A549 (cell line): ENCODE measurements around the gene CLN6. TPM values are rescaled to one million over a fixed set of nuclear protein-coding genes. Genes with fewer than 3 reads are reported as not detected.

Experiments used
- ATAC-seq, 2 experiments: fragments of 200-7000 bp in 1 of 2; fragments of >200 bp in 1 of 2; cut with Nextera tagmentation in 1 of 2; cut with Tn5 transposase in 1 of 2; 3 replicates each; pipeline versions ENCODE4 v1.8.0 to v1.9.1; 2018 to 2020; ENCODE audit warnings: mild to moderate bottlenecking in 1 of 2, moderate library complexity in 1 of 2
- CTCF ChIA-PET: fragments of 300-600 bp; sonication (Branson Sonifier 250); formaldehyde crosslinking; extraction: SDS; loops from one replicate; lab custom pipeline; 2021; ENCODE audit warnings: antibody characterized with exemption, inconsistent platforms; lab: Yijun Ruan, JAX
- POLR2A ChIA-PET: fragments of 350-600 bp; formaldehyde crosslinking; extraction: SDS; loops from one replicate; lab custom pipeline; 2021; ENCODE audit warnings: antibody characterized with exemption, inconsistent platforms; lab: Yijun Ruan, JAX
- DNase-seq, 2 experiments: peaks; one replicate each; pipeline versions ENCODE4 v3.0.0 to v3.0.0-alpha.2; 2011 to 2016; ENCODE audit warnings: low read depth in 1 of 2, low spot score in 1 of 2
- FAIRE-seq: peaks from 2 replicates; lab custom pipeline; 2011; peaks lifted over from hg19 to GRCh38; lab: Jason Lieb, UNC
- H3K27ac ChIP-seq, 2 experiments: fragments of >200 bp; sonication (Bioruptor Twin); formaldehyde crosslinking; 3 replicates each; pipeline ENCODE4 v1.5.1; 2016 to 2017
- H3K4me1 ChIP-seq: fragments of >200 bp; sonication (Bioruptor Twin); formaldehyde crosslinking; 3 replicates; pipeline ENCODE4 v1.6.1; 2016
- H3K4me2 ChIP-seq: fragments of >200 bp; sonication (Bioruptor Twin); formaldehyde crosslinking; 3 replicates; pipeline ENCODE4 v1.6.1; 2016
- H3K4me3 ChIP-seq: fragments of >200 bp; sonication (Bioruptor Twin); formaldehyde crosslinking; 3 replicates; pipeline ENCODE4 v1.5.1; 2016
- H3K9me3 ChIP-seq: fragments of >200 bp; sonication (Bioruptor Twin); formaldehyde crosslinking; 3 replicates; pipeline ENCODE4 v1.6.1; 2016
- BHLHE40 ChIP-seq: IDR thresholded peaks from 2 replicates; pipeline ENCODE4 v1.6.1; 2012; ENCODE audit warnings: low read depth, low read length, inconsistent platforms
- CEBPB ChIP-seq, 2 experiments: fragments of >200 bp in 1 of 2; sonication (Bioruptor Twin) in 1 of 2; formaldehyde crosslinking in 1 of 2; IDR thresholded peaks; 2 replicates each; pipeline ENCODE4 v1.6.1; 2012 to 2016
- CHD4 ChIP-seq: fragments of 200-600 bp; sonication (generic); IDR thresholded peaks from 2 replicates; pipeline ENCODE4 v1.6.1; 2016; ENCODE audit warnings: antibody characterized with exemption, mild to moderate bottlenecking, borderline replicate concordance
- EHF ChIP-seq: fragments of 250-450 bp; sonication (Bioruptor Pico); IDR thresholded peaks from 2 replicates; pipeline ENCODE4 v1.5.0; 2020; ENCODE audit warnings: mild to moderate bottlenecking
- EHMT2 ChIP-seq: fragments of 200-600 bp; sonication (generic); IDR thresholded peaks from 2 replicates; pipeline ENCODE4 v1.6.1; 2016; ENCODE audit warnings: antibody characterized with exemption, low read depth, mild to moderate bottlenecking, moderate library complexity
- EP300 ChIP-seq, 2 experiments: fragments of >200 bp; sonication (Bioruptor Twin); formaldehyde crosslinking; IDR thresholded peaks; 2 replicates in 1 of 2; 3 replicates in 1 of 2; pipeline ENCODE4 v1.6.1; 2016 to 2017
- ESRRA ChIP-seq: fragments of 150-350 bp; IDR thresholded peaks from 2 replicates; pipeline ENCODE4 v1.6.1; 2014; ENCODE audit warnings: mild to moderate bottlenecking, low read length, borderline replicate concordance
- HES2 ChIP-seq: fragments of >200 bp; sonication (Bioruptor Twin); formaldehyde crosslinking; IDR thresholded peaks from 2 replicates; pipeline ENCODE4 v1.6.1; 2016
- HEYL ChIP-seq: fragments of 250-450 bp; sonication (Bioruptor Pico); IDR thresholded peaks from 2 replicates; pipeline ENCODE4 v1.8.0; 2021; ENCODE audit warnings: mild to moderate bottlenecking, moderate library complexity
- HOXB13 ChIP-seq: fragments of 250-450 bp; sonication (Bioruptor Pico); IDR thresholded peaks from 2 replicates; pipeline ENCODE4 v1.5.0; 2020; ENCODE audit warnings: low read depth, mild to moderate bottlenecking, moderate library complexity
- HOXB5 ChIP-seq: fragments of 250-450 bp; sonication (Bioruptor Pico); IDR thresholded peaks from 2 replicates; pipeline ENCODE4 v1.5.0; 2020; ENCODE audit warnings: mild to moderate bottlenecking, moderate library complexity
- JUNB ChIP-seq: fragments of >200 bp; sonication (Bioruptor Twin); formaldehyde crosslinking; IDR thresholded peaks from 2 replicates; pipeline ENCODE4 v1.6.1; 2016
- MAFK ChIP-seq: fragments of 450-650 bp; IDR thresholded peaks from 2 replicates; pipeline ENCODE4 v1.6.1; 2014; ENCODE audit not compliant: partially characterized antibody
- MAZ ChIP-seq: fragments of 150-350 bp; IDR thresholded peaks from 2 replicates; pipeline ENCODE4 v1.6.1; 2014; ENCODE audit warnings: antibody characterized with exemption, low read depth, low read length, borderline replicate concordance
- MYC ChIP-seq: IDR thresholded peaks from 2 replicates; pipeline ENCODE4 v1.6.1; 2012; ENCODE audit warnings: mild to moderate bottlenecking, inconsistent platforms, low read length, improper control_type of control experiment, borderline replicate concordance
- NFE2L2 ChIP-seq: fragments of 150-350 bp; conservative IDR thresholded peaks from 2 replicates; pipeline ENCODE4 v1.6.1; 2014; ENCODE audit warnings: low read length
- PHF8 ChIP-seq: fragments of 200-600 bp; sonication (generic); IDR thresholded peaks from 2 replicates; pipeline ENCODE4 v1.6.1; 2016; ENCODE audit warnings: low read depth, mild to moderate bottlenecking, antibody characterized with exemption, moderate library complexity, borderline replicate concordance
- RAD21 ChIP-seq, 2 experiments: fragments of >200 bp in 1 of 2; sonication (Bioruptor Twin) in 1 of 2; formaldehyde crosslinking in 1 of 2; IDR thresholded peaks in 1 of 2; conservative IDR thresholded peaks in 1 of 2; 2 replicates in 1 of 2; 3 replicates in 1 of 2; pipeline ENCODE4 v1.6.1; 2012 to 2018; ENCODE audit warnings: inconsistent platforms in 1 of 2
- RARB ChIP-seq: fragments of 250-450 bp; sonication (Bioruptor Pico); IDR thresholded peaks from 2 replicates; pipeline ENCODE4 v1.8.0; 2021; ENCODE audit warnings: mild to moderate bottlenecking, moderate library complexity
- RCOR1 ChIP-seq: fragments of 150-350 bp; IDR thresholded peaks from 2 replicates; pipeline ENCODE4 v1.6.1; 2014; ENCODE audit warnings: antibody characterized with exemption, low read length, low read depth
- RNF2 ChIP-seq: fragments of 200-600 bp; sonication (generic); IDR thresholded peaks from 2 replicates; pipeline ENCODE4 v1.6.1; 2016; ENCODE audit warnings: low read depth, mild to moderate bottlenecking, antibody characterized with exemption, moderate library complexity, borderline replicate concordance
- SREBF2 ChIP-seq: fragments of 450-650 bp; IDR thresholded peaks from 2 replicates; pipeline ENCODE4 v1.6.1; 2014; ENCODE audit warnings: mild to moderate bottlenecking, moderate library complexity
- TP53 ChIP-seq: fragments of 250-450 bp; sonication (Bioruptor Pico); IDR thresholded peaks from 2 replicates; pipeline ENCODE4 v1.5.0; 2021; ENCODE audit warnings: mild to moderate bottlenecking, moderate library complexity
- USF2 ChIP-seq: fragments of 450-650 bp; IDR thresholded peaks from 2 replicates; pipeline ENCODE4 v1.6.1; 2014; ENCODE audit warnings: antibody characterized with exemption
- ZC3H11A ChIP-seq: fragments of 450-650 bp; IDR thresholded peaks from 2 replicates; pipeline ENCODE4 v1.6.1; 2014; ENCODE audit warnings: antibody characterized with exemption, mild to moderate bottlenecking
- ZFP36 ChIP-seq: fragments of 450-650 bp; IDR thresholded peaks from 2 replicates; pipeline ENCODE4 v1.6.1; 2014; ENCODE audit warnings: borderline replicate concordance; ENCODE audit not compliant: partially characterized antibody
- WGBS: methylation state at CpG from one replicate; pipeline ENCODE4 v1.1.6; 2017; ENCODE audit errors: missing lambda C conversion rate; 5-methylcytosine and 5-hydroxymethylcytosine counted together
- polyA plus RNA-seq, 4 experiments: library from polyadenylated mRNA; depleted of rRNA in 3 of 4; stranded (reverse); fragments of >200 nt; fragmentation: RNase III in 1 of 4; extraction: RNeasy Plus Mini Kit Qiagen cat#74134 plus additional on column Dnase treatment in 1 of 4; gene quantifications; 2 replicates in 3 of 4; 3 replicates in 1 of 4; pipeline ENCODE4 v1.2.3, GENCODE V29; 2011 to 2017
- TF ChIP-seq, protein P1 (sequence below): fragments of >200 bp; sonication (Bioruptor Twin); formaldehyde crosslinking; IDR thresholded peaks from 3 replicates; pipeline ENCODE4 v1.6.1; 2016

Gene CLN6
- polyA plus RNA-seq, 2 of the 4 experiments (the other 2 are of a cell fraction), result 47.5 to 69.7 TPM

GRCh38 chr15:68271854-68272471, 42.4 kb upstream of the CLN6 start (continued):
- TF ChIP-seq CHD4 (no peak), RAD21 (conservative IDR thresholded peaks at IDR 0.05 in 1 of 2, IDR thresholded peaks at IDR 0.05 in 1 of 2) (no peak), SREBF2 (no peak), MAZ (no peak), USF2 (no peak), RNF2 (no peak), MAFK (no peak), HEYL (CRISPR knock-in tag) (no peak), EP300 (IDR thresholded peaks at IDR 0.05) (no peak)

DNA sequence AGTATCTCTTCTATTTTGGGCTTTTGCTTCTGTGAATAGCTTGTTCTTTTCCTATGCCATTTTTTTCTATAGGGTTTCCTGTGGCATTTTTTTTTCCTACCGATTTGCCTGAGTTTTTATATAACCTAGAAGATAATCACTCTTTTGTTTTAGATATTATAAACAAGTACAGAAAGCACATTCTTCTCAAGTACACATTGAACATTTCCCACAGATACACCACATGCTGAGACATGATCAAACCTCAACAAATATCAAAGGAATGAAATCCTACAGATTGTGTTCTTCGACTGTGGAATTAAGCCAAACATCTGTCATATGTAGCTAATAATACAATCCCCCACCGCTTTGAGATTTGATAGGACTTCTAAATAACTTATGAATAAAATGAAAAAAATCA, 38.9 kb upstream of the CLN6 start:
- Histone ChIP-seq H3K27ac (no peak overlapping the region), H3K4me2 (no peak overlapping the region), H3K4me3 (no peak overlapping the region), H3K9me3 (no peaks in the 10 kb centered on the region), H3K4me1 (peaks cover 30% of the 10 kb centered on the region)
- no peak for TF ChIP-seq HES2
- no peak for TF ChIP-seq HOXB13 (CRISPR knock-in tag)
- TF ChIP-seq EHF (CRISPR knock-in tag), result no peak
- TF ChIP-seq EHMT2, result no peak
- no peak for TF ChIP-seq TP53 (CRISPR knock-in tag)
- no peak for TF ChIP-seq HOXB5 (CRISPR knock-in tag)
- no peak for TF ChIP-seq ESRRA
- no peak for TF ChIP-seq BHLHE40
- no peak for TF ChIP-seq NFE2L2
- TF ChIP-seq MAFK, result no peak
- no peak for TF ChIP-seq RCOR1
- no peak for TF ChIP-seq HEYL (CRISPR knock-in tag)
- TF ChIP-seq JUNB, result no peak
- TF ChIP-seq ZFP36, result no peak
- no peak for TF ChIP-seq CEBPB (IDR thresholded peaks at IDR 0.05)
- no peak for TF ChIP-seq RARB (CRISPR knock-in tag)
- TF ChIP-seq MYC, result no peak
- TF ChIP-seq CHD4, result no peak
- TF ChIP-seq ZC3H11A, result no peak
- TF ChIP-seq PHF8, result no peak
- ATAC-seq, result no peak
- DNase-seq, result no peak
- CTCF ChIA-PET, result interaction anchor here (1.2 kb wide), 1 partner anchor 15 kb away, joined by 5 read pairs; no protein-coding TSS in a partner anchor
- WGBS, result 51% methylated on average over 3 of the region's 3 CpGs
- peak; percentile 28 for FAIRE-seq
- POLR2A ChIA-PET, result interaction anchor here (1.9 kb wide), 1 partner anchor 9 kb away, joined by 10 read pairs; the partner anchor contains the start of gene FEM1B

DNA sequence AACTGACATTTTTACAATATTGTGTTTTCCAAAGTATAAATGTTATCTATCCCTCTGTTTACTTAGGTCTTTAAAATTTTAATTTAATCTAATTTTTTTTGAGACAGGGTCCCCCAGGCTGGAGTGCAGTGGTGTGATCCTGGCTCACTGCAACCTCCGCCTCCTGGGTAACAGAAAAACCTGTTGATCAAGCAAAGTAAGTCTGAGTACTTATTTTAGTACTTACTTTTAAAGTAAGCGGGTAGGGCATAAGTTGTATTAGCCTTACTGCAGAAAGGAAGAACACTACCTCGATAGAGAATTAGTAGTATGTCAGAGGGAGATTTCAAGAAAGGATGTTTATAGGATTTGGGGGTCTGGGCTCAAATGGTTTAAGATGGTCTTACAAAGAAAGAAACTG, 36.1 kb upstream of the CLN6 start:
- no peak overlapping the region for H3K4me3 ChIP-seq
- no peak overlapping the region for H3K27ac ChIP-seq
- H3K9me3 ChIP-seq, result no peaks in the 10 kb centered on the region
- no peak for FAIRE-seq
- peaks cover 2% of the 10 kb centered on the region for H3K4me1 ChIP-seq
- 55% methylated on average over 3 of the region's 3 CpGs for WGBS
- H3K4me2 ChIP-seq, result no peak overlapping the region
- ChIA-PET POLR2A (interaction anchor here (2.6 kb wide), 1 partner anchor 12 kb away, joined by 15 read pairs; the partner anchor contains the start of gene FEM1B), CTCF (no interaction called here)
- TF ChIP-seq, protein P1, sequence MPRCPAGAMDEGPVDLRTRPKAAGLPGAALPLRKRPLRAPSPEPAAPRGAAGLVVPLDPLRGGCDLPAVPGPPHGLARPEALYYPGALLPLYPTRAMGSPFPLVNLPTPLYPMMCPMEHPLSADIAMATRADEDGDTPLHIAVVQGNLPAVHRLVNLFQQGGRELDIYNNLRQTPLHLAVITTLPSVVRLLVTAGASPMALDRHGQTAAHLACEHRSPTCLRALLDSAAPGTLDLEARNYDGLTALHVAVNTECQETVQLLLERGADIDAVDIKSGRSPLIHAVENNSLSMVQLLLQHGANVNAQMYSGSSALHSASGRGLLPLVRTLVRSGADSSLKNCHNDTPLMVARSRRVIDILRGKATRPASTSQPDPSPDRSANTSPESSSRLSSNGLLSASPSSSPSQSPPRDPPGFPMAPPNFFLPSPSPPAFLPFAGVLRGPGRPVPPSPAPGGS, result no peak
- 0 out of 2 replicates have a peak, but pooled peaks have one; percentile 64 for TF ChIP-seq RNF2
- no peak for TF ChIP-seq EP300 (IDR thresholded peaks at IDR 0.05)
- TF ChIP-seq HOXB13 (CRISPR knock-in tag), result no peak
- ATAC-seq, result no peak
- DNase-seq, result no peak
